ENCODE results near the gene EPHX1. TPM values are rescaled to one million over a fixed set of nuclear protein-coding genes. Genes with fewer than 3 reads are reported as not detected.

The EPHX1 gene
- 1.2 and 3.3 TPM in 2 replicates for total RNA-seq (2013; cell fraction: nucleolus; rRNA removed)
- total RNA-seq (2014; rRNA removed): 0.73 and 1.0 TPM in 2 replicates
- 1.0 TPM in 2 replicates for total RNA-seq (2014; rRNA removed; fragmentation: Illumina TruSeq; extraction: Trizol)
- total RNA-seq (2021): 2.6 and 2.9 TPM in 2 replicates
- polyA plus RNA-seq (2011; ENCODE audit: low read depth): 1.4 TPM
- 0.29 and 0.69 TPM in 2 replicates for polyA plus RNA-seq (2011; rRNA removed)
- polyA plus RNA-seq (2011; cell fraction: cytosol; rRNA removed): 0.22 and 0.78 TPM in 2 replicates
- 1.1 and 1.2 TPM in 2 replicates for polyA plus RNA-seq (2011; cell fraction: nucleus; rRNA removed)
- polyA plus RNA-seq (2012): 1.5 and 2.8 TPM in 2 replicates
- polyA plus RNA-seq (2014; fragmentation: Illumina TruSeq; extraction: Trizol): 1.4 and 1.6 TPM in 2 replicates
- polyA plus RNA-seq (2014; fragmentation: Nextera tagmentation; extraction: Ambion mirVana): not detected
- 0.33 and 1.6 TPM in 2 replicates for polyA plus RNA-seq (2014; rRNA removed)
- polyA plus RNA-seq (2016; fragmentation: Nextera tagmentation; extraction: Ambion mirVana): under 1 TPM; 0.64 to 0.83 TPM
- polyA minus RNA-seq (2011; rRNA and poly(A)+ RNA removed): 0.62 TPM in 1 of 2 replicates, not detected in the other
- polyA minus RNA-seq (2011; cell fraction: cytosol; rRNA and poly(A)+ RNA removed): not detected in 2 replicates
- polyA minus RNA-seq (2011; cell fraction: nucleus; rRNA and poly(A)+ RNA removed): 0.86 and 0.97 TPM in 2 replicates
- Bru-seq, nascent RNA: percentile 40 among the genes with signal in this experiment
- percentile 49 among the genes with signal in this experiment for BruChase-seq, experiment 1, labeled RNA remaining after a 6-hour chase
- BruChase-seq, experiment 2, labeled RNA remaining after a 2-hour chase: percentile 44 among the genes with signal in this experiment
- long read RNA-seq, experiment 1: 0 reads
- long read RNA-seq, experiment 2: 0 reads

DNA sequence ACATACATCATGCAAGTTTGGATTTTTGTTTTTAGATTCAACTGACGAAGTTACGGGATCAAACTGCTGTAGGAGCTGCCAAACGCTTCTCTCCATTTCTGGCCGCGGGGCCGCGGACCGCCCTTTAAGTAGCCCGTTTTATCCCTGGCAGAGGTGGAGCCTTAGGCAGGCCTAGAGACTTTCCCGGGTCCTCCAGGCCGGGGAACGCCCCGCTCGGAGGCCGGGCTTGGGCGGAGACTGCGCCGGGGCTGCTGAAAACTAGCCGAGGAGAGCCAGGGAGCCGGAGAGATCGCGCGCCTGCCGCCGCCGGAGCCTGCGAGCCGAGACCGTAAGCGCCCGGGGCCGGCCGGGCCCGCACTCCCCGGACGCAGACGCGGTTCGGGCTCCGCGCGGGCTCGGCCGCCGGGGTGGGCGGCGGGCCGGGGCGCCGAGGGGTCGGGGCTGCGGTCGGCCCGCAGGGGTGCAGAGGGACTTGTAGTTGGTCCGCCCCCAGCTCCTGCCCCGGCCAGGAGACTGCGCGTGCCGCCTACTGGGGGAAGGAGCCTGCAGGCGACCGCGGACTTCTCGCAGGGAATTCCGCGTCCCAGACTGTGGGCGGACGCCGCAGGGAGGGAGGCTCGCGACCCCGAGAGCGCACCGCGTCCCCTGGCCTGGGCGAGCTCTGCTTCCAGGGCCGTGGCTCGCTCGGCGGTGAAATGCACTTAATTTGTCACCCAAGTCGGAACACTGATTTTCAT, at the start of gene EPHX1:
Gene EPHX1, plus strand, starts transcription at position 283 of the 737 bp plus-strand sequence. CDS start 18,606 bp downstream, outside the sequence.
- H3K9ac ChIP-seq (ENCODE audit: control insufficient read depth, insufficient read depth, low read length): peak within 1 kb of the TSS; percentile 51; the same call in 1 of the 2 replicates
- H3K9me3 ChIP-seq (replicated peaks; ENCODE audit: control insufficient read depth, insufficient read depth, low read length): no peaks in the 10 kb centered on the region
- BruUV-seq (replicated peaks): no TSS peak
- intact Hi-C loops (cut with micrococcal nuclease; ENCODE audit: unreplicated experiment): no loop called here
- in situ Hi-C loops (cut with MboI): no loop called here
- ChIA-PET POLR2A (no interaction called here), SMC1A (ENCODE audit: uncharacterized antibody, unreplicated experiment) (interaction anchor here (0.8 to 1.2 kb wide), 2 partner anchors 10 to 73 kb away, joined by 3 to 4 read pairs; no protein-coding TSS in a partner anchor), CTCF (interaction anchor here (0.9 to 1.2 kb wide), 3 partner anchors 32 to 68 kb away, joined by 3 to 5 read pairs (median 4); partner anchors contain the start of gene SRP9), RAD21 (ENCODE audit: unreplicated experiment) (interaction anchor here (0.8 kb wide), 1 partner anchor 32 kb away, joined by 4 read pairs; the partner anchor contains the start of gene SRP9)
- no peaks in the 10 kb centered on the region for H3K4me1 ChIP-seq (ENCODE audit: control insufficient read depth, insufficient read depth, low read length)
- peak within 1 kb of the TSS; percentile 93 for H3K4me2 ChIP-seq (ENCODE audit: control insufficient read depth, insufficient read depth)
- peak within 1 kb of the TSS; percentile 63; the same call in 1 of the 2 replicates for H3K4me3 ChIP-seq
- DNase-seq (ENCODE audit: low read depth, low spot score) (peak; percentile 15), ATAC-seq (peak; percentile 97), FAIRE-seq (peak; percentile 71)
- H3K79me2 ChIP-seq (ENCODE audit: control insufficient read depth, insufficient read depth, low read length): no peaks in the 10 kb centered on the region
- no peak within 1 kb of the TSS for H3K27ac ChIP-seq (ENCODE audit: control insufficient read depth, insufficient read depth)
- H4K20me1 ChIP-seq (ENCODE audit: control insufficient read depth, insufficient read depth): no peaks in the 10 kb centered on the region
- H3K36me3 ChIP-seq (ENCODE audit: control insufficient read depth in 2 of 2, insufficient read depth in 2 of 2, low read length in 1 of 2): no peaks in the 10 kb centered on the region
- peak within 1 kb of the TSS; percentile 76 for H2AFZ ChIP-seq (ENCODE audit: control insufficient read depth, low read depth, low read length)
- WGBS (ENCODE audit: insufficient coverage, insufficient replicate concordance, low lambda C conversion rate, missing lambda C conversion rate): under 1% methylated on average over 56 of the region's 80 CpGs
- H3K27me3 ChIP-seq (replicated peaks in 1 of 2; ENCODE audit: control insufficient read depth in 2 of 2, insufficient read depth in 2 of 2, low read length in 1 of 2): no peaks in the 10 kb centered on the region
- TF ChIP-seq RUNX3 (IDR thresholded peaks at IDR 0.05; ENCODE audit: low read length) (0 out of 2 replicates have a peak, but pooled peaks have one; percentile 16), RAD21 (IDR thresholded peaks at IDR 0.05; ENCODE audit: insufficient read depth, low read depth, low read length) (peak; percentile 20; the same call in 1 of the 2 replicates), RBBP5 (conservative IDR thresholded peaks at IDR 0.05) (no peak)
- TF ChIP-seq, protein P1, sequence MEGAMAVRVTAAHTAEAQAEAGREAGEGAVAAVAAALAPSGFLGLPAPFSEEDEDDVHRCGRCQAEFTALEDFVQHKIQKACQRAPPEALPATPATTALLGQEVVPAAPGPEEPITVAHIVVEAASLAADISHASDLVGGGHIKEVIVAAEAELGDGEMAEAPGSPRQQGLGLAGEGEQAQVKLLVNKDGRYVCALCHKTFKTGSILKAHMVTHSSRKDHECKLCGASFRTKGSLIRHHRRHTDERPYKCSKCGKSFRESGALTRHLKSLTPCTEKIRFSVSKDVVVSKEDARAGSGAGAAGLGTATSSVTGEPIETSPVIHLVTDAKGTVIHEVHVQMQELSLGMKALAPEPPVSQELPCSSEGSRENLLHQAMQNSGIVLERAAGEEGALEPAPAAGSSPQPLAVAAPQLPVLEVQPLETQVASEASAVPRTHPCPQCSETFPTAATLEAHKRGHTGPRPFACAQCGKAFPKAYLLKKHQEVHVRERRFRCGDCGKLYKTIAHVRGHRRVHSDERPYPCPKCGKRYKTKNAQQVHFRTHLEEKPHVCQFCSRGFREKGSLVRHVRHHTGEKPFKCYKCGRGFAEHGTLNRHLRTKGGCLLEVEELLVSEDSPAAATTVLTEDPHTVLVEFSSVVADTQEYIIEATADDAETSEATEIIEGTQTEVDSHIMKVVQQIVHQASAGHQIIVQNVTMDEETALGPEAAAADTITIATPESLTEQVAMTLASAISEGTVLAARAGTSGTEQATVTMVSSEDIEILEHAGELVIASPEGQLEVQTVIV (IDR thresholded peaks at IDR 0.05; ENCODE audit: borderline replicate concordance, partially characterized antibody): no peak
- TF ChIP-seq, protein P2, sequence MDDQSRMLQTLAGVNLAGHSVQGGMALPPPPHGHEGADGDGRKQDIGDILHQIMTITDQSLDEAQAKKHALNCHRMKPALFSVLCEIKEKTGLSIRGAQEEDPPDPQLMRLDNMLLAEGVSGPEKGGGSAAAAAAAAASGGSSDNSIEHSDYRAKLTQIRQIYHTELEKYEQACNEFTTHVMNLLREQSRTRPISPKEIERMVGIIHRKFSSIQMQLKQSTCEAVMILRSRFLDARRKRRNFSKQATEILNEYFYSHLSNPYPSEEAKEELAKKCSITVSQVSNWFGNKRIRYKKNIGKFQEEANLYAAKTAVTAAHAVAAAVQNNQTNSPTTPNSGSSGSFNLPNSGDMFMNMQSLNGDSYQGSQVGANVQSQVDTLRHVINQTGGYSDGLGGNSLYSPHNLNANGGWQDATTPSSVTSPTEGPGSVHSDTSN (IDR thresholded peaks at IDR 0.05; ENCODE audit: insufficient replicate concordance, low read depth, low read length): no peak
- TF ChIP-seq, protein P3, sequence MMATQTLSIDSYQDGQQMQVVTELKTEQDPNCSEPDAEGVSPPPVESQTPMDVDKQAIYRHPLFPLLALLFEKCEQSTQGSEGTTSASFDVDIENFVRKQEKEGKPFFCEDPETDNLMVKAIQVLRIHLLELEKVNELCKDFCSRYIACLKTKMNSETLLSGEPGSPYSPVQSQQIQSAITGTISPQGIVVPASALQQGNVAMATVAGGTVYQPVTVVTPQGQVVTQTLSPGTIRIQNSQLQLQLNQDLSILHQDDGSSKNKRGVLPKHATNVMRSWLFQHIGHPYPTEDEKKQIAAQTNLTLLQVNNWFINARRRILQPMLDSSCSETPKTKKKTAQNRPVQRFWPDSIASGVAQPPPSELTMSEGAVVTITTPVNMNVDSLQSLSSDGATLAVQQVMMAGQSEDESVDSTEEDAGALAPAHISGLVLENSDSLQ (IDR thresholded peaks at IDR 0.05): no peak
- TF ChIP-seq, protein P4, sequence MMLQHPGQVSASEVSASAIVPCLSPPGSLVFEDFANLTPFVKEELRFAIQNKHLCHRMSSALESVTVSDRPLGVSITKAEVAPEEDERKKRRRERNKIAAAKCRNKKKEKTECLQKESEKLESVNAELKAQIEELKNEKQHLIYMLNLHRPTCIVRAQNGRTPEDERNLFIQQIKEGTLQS (IDR thresholded peaks at IDR 0.05; ENCODE audit: borderline replicate concordance, extremely low read depth, low read depth, low read length): no peak
- TF ChIP-seq, protein P5, sequence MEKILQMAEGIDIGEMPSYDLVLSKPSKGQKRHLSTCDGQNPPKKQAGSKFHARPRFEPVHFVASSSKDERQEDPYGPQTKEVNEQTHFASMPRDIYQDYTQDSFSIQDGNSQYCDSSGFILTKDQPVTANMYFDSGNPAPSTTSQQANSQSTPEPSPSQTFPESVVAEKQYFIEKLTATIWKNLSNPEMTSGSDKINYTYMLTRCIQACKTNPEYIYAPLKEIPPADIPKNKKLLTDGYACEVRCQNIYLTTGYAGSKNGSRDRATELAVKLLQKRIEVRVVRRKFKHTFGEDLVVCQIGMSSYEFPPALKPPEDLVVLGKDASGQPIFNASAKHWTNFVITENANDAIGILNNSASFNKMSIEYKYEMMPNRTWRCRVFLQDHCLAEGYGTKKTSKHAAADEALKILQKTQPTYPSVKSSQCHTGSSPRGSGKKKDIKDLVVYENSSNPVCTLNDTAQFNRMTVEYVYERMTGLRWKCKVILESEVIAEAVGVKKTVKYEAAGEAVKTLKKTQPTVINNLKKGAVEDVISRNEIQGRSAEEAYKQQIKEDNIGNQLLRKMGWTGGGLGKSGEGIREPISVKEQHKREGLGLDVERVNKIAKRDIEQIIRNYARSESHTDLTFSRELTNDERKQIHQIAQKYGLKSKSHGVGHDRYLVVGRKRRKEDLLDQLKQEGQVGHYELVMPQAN (conservative IDR thresholded peaks at IDR 0.05): 0 out of 2 replicates have a peak, but pooled peaks have one; percentile 24
